ENCODE data around the gene RTN4.

DNA sequence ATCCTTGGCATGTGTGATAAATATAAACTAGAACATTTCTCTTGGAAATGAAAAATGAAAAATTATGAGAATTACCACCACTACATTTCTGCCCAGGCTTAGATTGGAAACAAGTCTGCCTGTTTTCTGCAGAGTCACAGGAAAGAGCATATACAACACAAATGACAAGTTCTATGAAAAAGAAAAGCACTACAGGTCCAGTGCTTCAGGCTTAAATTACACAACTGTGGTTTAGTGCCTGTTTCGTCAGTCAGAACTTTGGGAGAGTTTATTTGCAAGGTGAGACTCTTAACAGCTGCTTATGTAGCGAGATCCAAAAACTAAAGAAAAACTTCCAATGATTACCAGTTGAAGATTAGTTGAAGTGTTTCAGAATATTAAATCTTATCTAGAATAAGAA lies 68.9 kb downstream of the RTN4 start:
- TF ChIP-seq CTCF (conservative IDR thresholded peaks at IDR 0.05) (no peak), EZH2 (IDR thresholded peaks at IDR 0.05; ENCODE audit: low read depth) (no peak)

All from PC-9 (cell line).